ENCODE results near the gene E2F6.

DNA sequence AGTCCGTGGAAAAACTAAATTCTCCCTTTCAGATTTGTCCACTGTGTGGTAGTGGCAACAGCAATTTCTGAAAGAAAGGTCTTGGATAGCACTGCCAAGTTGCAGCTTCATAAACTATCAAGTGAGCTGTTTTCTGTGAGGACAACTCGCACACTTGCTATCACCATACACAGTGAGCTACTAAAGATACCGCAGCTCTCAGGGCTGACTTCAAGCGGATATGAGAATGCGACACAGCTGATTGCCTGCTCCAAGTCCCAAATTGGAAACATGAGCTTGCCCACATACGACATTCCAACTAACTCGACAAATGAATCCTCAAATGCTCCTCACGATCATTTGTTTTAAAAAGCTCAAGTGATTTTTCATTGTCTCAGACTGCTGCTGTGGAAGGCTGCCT lies 46.2 kb downstream of the E2F6 start:
- TF ChIP-seq FOXP2 (optimal IDR thresholded peaks at IDR 0.05; ENCODE audit: control extremely low read depth, extremely low read length, insufficient read depth) (no peak), EZH2 (IDR thresholded peaks at IDR 0.05) (no peak), POLR2AphosphoS5 (IDR thresholded peaks at IDR 0.05; ENCODE audit: borderline replicate concordance, low read depth, low read length) (no peak)
